Activated naive CD4-positive, alpha-beta T cell (primary cell): ENCODE data around the gene SLC8B1.

Source experiments
- DNase-seq, 4 experiments: peaks; one replicate each; lab custom pipeline; 2025; lab: John Stamatoyannopoulos, UW

Gene SLC8B1

GRCh38 chr12:113292547-113292946 is 42.4 kb downstream of the SLC8B1 start:
- no peak for DNase-seq

- no peak for DNase-seq
Observed at GRCh38 chr12:113292091-113292490, 42.8 kb downstream of the SLC8B1 start.

- DNase-seq = no peak
Observed at GRCh38 chr12:113291586-113291985, 43.3 kb downstream of the SLC8B1 start.

- no peak for DNase-seq
Observed at GRCh38 chr12:113290506-113290905, 44.4 kb downstream of the SLC8B1 start.

- no peak for DNase-seq
Observed at GRCh38 chr12:113289361-113289760, 45.5 kb downstream of the SLC8B1 start.

- no peak for DNase-seq
Observed at GRCh38 chr12:113287899-113288282, 47.0 kb downstream of the SLC8B1 start.

GRCh38 chr12:113287146-113287898 is 47.6 kb downstream of the SLC8B1 start:
- DNase-seq = no peak

GRCh38 chr12:113286712-113287111 is 48.2 kb downstream of the SLC8B1 start:
- no peak for DNase-seq

GRCh38 chr12:113285679-113286610 is 49.0 kb downstream of the SLC8B1 start:
- no peak for DNase-seq

- no peak for DNase-seq
Observed at GRCh38 chr12:113284751-113285150, 50.2 kb downstream of the SLC8B1 start.

- DNase-seq = no peak
Observed at GRCh38 chr12:113278633-113279032, 56.3 kb downstream of the SLC8B1 start.

- no peak for DNase-seq
Observed at GRCh38 chr12:113278141-113278540, 56.8 kb downstream of the SLC8B1 start.

- DNase-seq = no peak
Observed at GRCh38 chr12:113277511-113277910, 57.4 kb downstream of the SLC8B1 start.

- no peak for DNase-seq
Observed at GRCh38 chr12:113276946-113277500, 57.9 kb downstream of the SLC8B1 start.

- DNase-seq = no peak
Observed at GRCh38 chr12:113276306-113276705, 58.6 kb downstream of the SLC8B1 start.

- DNase-seq = no peak
Observed at GRCh38 chr12:113274848-113275247, 60.1 kb downstream of the SLC8B1 start.

GRCh38 chr12:113273053-113273725 is 61.7 kb downstream of the SLC8B1 start:
- no peak for DNase-seq

- no peak for DNase-seq
Observed at GRCh38 chr12:113271853-113272561, 62.9 kb downstream of the SLC8B1 start.

GRCh38 chr12:113271466-113271852 is 63.5 kb downstream of the SLC8B1 start:
- no peak for DNase-seq

GRCh38 chr12:113270709-113271009 is 64.2 kb downstream of the SLC8B1 start:
- no peak for DNase-seq

GRCh38 chr12:113269257-113269943 is 65.5 kb downstream of the SLC8B1 start:
- no peak for DNase-seq
